Measurements from ENCODE around the gene PLD1.

Gene PLD1

DNA sequence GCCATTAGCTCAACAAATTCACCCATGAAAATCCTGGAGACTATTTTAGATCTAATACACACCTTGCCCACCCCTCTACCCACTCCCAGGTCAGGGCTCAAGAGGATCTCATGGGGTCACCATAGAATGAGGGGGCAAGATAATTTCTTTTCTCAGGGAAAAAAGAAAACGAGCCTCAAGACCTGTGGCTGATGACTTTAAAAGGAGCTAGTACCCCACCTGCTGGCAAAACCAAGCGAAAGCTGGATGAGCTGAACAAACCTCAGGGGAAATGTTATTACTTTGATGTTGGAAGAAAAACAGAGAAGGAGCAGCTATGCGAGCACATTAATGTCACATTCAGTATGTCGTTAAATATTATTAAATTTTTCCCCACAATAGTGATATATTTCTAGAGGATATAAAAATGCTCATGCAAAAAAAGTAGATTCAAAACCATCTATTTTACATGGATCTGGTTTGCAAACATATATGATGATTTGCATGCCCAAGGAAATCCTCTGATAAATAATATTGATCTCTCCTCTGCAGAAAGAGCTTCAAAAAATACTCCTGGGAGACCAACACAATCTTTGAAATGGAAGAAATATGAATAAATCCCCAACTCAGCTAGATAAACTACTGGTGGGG is 37.7 kb downstream of the PLD1 start:
- POLR2A ChIA-PET: interaction anchor here (0.5 kb wide), 1 partner anchor 93 kb away, joined by 3 read pairs; no protein-coding TSS in a partner anchor

More for the DNA sequence above, 37.7 kb downstream of the PLD1 start:
- Histone ChIP-seq H3K4me1 (ENCODE audit: control insufficient read depth, insufficient read depth, low read length) (peaks cover 2% of the 10 kb centered on the region; the same call in 1 of the 2 replicates), H3K9me3 (ENCODE audit: control insufficient read depth, insufficient read depth, low read depth, low read length) (no peaks in the 10 kb centered on the region), H3K4me3 (ENCODE audit: low read depth, low read length) (no peak overlapping the region), H3K36me3 (ENCODE audit: control insufficient read depth in 2 of 2, insufficient read depth in 1 of 2, low read length in 2 of 2) (no peaks in the 10 kb centered on the region), H3K27ac (ENCODE audit: extremely low read depth, low read depth, low read length) (no peak overlapping the region)
- CTCF ChIA-PET: interaction anchor here (0.6 to 3.5 kb wide), 39 partner anchors 8 to 1059 kb away, joined by 3 to 48 read pairs (median 4); no protein-coding TSS in a partner anchor
- no peak for TF ChIP-seq ZNF624 (tag by site-specific recombination; IDR thresholded peaks at IDR 0.05)
- TF ChIP-seq ZNF366 (tag by site-specific recombination; conservative IDR thresholded peaks at IDR 0.05): 0 out of 2 replicates have a peak, but pooled peaks have one; percentile 19
- no peak for TF ChIP-seq ZSCAN4 (tag by site-specific recombination; IDR thresholded peaks at IDR 0.05)
- TF ChIP-seq ZFP37 (tag by site-specific recombination; IDR thresholded peaks at IDR 0.05): 0 out of 2 replicates have a peak, but pooled peaks have one; percentile 30
- TF ChIP-seq ZNF768 (tag by site-specific recombination; IDR thresholded peaks at IDR 0.05): no peak
- TF ChIP-seq HIC1 (tag by site-specific recombination; IDR thresholded peaks at IDR 0.05): no peak
- 0 out of 2 replicates have a peak, but pooled peaks have one; percentile 6 for TF ChIP-seq PRDM1 (tag by site-specific recombination; IDR thresholded peaks at IDR 0.05)
- TF ChIP-seq SCRT2 (tag by site-specific recombination; IDR thresholded peaks at IDR 0.05): peak; percentile 91
- no peak for TF ChIP-seq ZNF239 (tag by site-specific recombination; IDR thresholded peaks at IDR 0.05)
- no peak for TF ChIP-seq ZBTB8A (tag by site-specific recombination; IDR thresholded peaks at IDR 0.05)
- TF ChIP-seq TCF7L2 (IDR thresholded peaks at IDR 0.05; ENCODE audit: borderline replicate concordance, low read depth, low read length): peak; percentile 83; the same call in 1 of the 2 replicates
- TF ChIP-seq ZNF521 (tag by site-specific recombination; IDR thresholded peaks at IDR 0.05): no peak
- TF ChIP-seq ZIC2 (tag by site-specific recombination; IDR thresholded peaks at IDR 0.05): no peak
- TF ChIP-seq ZEB2 (tag by site-specific recombination; IDR thresholded peaks at IDR 0.05): no peak
- no peak for TF ChIP-seq ELK4 (IDR thresholded peaks at IDR 0.05; ENCODE audit: borderline replicate concordance, low read depth, low read length)
- TF ChIP-seq ZNF571 (tag by site-specific recombination; IDR thresholded peaks at IDR 0.05): no peak
- TF ChIP-seq ZNF398 (tag by site-specific recombination; IDR thresholded peaks at IDR 0.05): no peak
- TF ChIP-seq ZNF311 (tag by site-specific recombination; IDR thresholded peaks at IDR 0.05; ENCODE audit: borderline replicate concordance): no peak
- no peak for TF ChIP-seq ZFHX2 (tag by site-specific recombination; conservative IDR thresholded peaks at IDR 0.05)
- no peak for TF ChIP-seq ZNF274 (IDR thresholded peaks at IDR 0.05; ENCODE audit: low read length)
- no peak for TF ChIP-seq ZNF274 (tag by site-specific recombination; IDR thresholded peaks at IDR 0.05; ENCODE audit: borderline replicate concordance)
- TF ChIP-seq HOXD13 (CRISPR knock-in tag; IDR thresholded peaks at IDR 0.05; ENCODE audit: borderline replicate concordance): no peak
- TF ChIP-seq ZBTB48 (tag by site-specific recombination; IDR thresholded peaks at IDR 0.05): peak; percentile 71; the same call in 1 of the 2 replicates
- TF ChIP-seq ZNF654 (tag by site-specific recombination; IDR thresholded peaks at IDR 0.05; ENCODE audit: low read depth): peak; percentile 83
- TF ChIP-seq, protein P1, sequence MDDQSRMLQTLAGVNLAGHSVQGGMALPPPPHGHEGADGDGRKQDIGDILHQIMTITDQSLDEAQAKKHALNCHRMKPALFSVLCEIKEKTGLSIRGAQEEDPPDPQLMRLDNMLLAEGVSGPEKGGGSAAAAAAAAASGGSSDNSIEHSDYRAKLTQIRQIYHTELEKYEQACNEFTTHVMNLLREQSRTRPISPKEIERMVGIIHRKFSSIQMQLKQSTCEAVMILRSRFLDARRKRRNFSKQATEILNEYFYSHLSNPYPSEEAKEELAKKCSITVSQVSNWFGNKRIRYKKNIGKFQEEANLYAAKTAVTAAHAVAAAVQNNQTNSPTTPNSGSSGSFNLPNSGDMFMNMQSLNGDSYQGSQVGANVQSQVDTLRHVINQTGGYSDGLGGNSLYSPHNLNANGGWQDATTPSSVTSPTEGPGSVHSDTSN (CRISPR knock-in tag; IDR thresholded peaks at IDR 0.05): no peak
- no peak for TF ChIP-seq ZNF701 (tag by site-specific recombination; IDR thresholded peaks at IDR 0.05)
- no peak for TF ChIP-seq BCL6B (tag by site-specific recombination; IDR thresholded peaks at IDR 0.05)
- no peak for TF ChIP-seq ZNF114 (tag by site-specific recombination; IDR thresholded peaks at IDR 0.05)

Data from HEK293 (cell line).